Measurements from ENCODE around the gene OPRL1. TPM values are rescaled to one million over a fixed set of nuclear protein-coding genes. Genes with fewer than 3 reads are reported as not detected.

Gene OPRL1
- total RNA-seq, 4 donors from 2014 or later, result 0.15 to 0.88 (median 0.28) TPM

- intact Hi-C loops (cut with DNase I; ENCODE audit: low total_unique reads), result no loop called here
- DNase-seq (ENCODE audit: low spot score in 2 of 2), result no peak
- TF ChIP-seq POLR2A (IDR thresholded peaks at IDR 0.05) (no peak), CTCF (IDR thresholded peaks at IDR 0.05) (no peak)
- no peak overlapping the region for H3K4me3 ChIP-seq (ENCODE audit: low read depth, poor library complexity, severe bottlenecking)
- WGBS, 2 donors, result 48 to 53% methylated on average over 4 to 9 of the region's 10 CpGs
Observed at GRCh38 chr20:64090165-64090564, 10.3 kb downstream of the OPRL1 start.

GRCh38 chr20:64091340-64091739 is 11.5 kb downstream of the OPRL1 start:
- WGBS, 2 donors, result 81 to 86% methylated on average over 8 to 13 of the region's 19 CpGs
- no peak for DNase-seq (ENCODE audit: low spot score in 2 of 2)

GRCh38 chr20:64091770-64092169 is 11.9 kb downstream of the OPRL1 start:
- no peak for TF ChIP-seq CTCF (IDR thresholded peaks at IDR 0.05)
- TF ChIP-seq POLR2A (IDR thresholded peaks at IDR 0.05), result no peak
- no peak overlapping the region for H3K4me3 ChIP-seq (ENCODE audit: low read depth, poor library complexity, severe bottlenecking)
- WGBS, 2 donors, result 25 to 30% methylated on average over 10 to 16 of the region's 16 CpGs
- DNase-seq (ENCODE audit: low spot score in 2 of 2), result no peak
- intact Hi-C loops (cut with DNase I; ENCODE audit: low total_unique reads), result no loop called here

More at GRCh38 chr20:64091340-64091739, 11.5 kb downstream of the OPRL1 start:
- no peak for TF ChIP-seq POLR2A (IDR thresholded peaks at IDR 0.05)
- TF ChIP-seq CTCF (IDR thresholded peaks at IDR 0.05), result no peak
- intact Hi-C loops (cut with DNase I; ENCODE audit: low total_unique reads), result no loop called here
- no peak overlapping the region for H3K4me3 ChIP-seq (ENCODE audit: low read depth, poor library complexity, severe bottlenecking)

- TF ChIP-seq POLR2A (IDR thresholded peaks at IDR 0.05) (no peak), CTCF (IDR thresholded peaks at IDR 0.05) (no peak)
- intact Hi-C loops (cut with DNase I; ENCODE audit: low total_unique reads), result no loop called here
- 33 to 39% methylated on average over 21 to 26 of the region's 27 CpGs for WGBS, 2 donors
- H3K4me3 ChIP-seq (ENCODE audit: low read depth, poor library complexity, severe bottlenecking), result no peak overlapping the region
- no peak for DNase-seq (ENCODE audit: low spot score in 2 of 2)
Observed at GRCh38 chr20:64092258-64093012, 12.6 kb downstream of the OPRL1 start.

- intact Hi-C loops (cut with DNase I; ENCODE audit: low total_unique reads), result no loop called here
- H3K4me3 ChIP-seq (ENCODE audit: low read depth, poor library complexity, severe bottlenecking), result no peak overlapping the region
- TF ChIP-seq CTCF (IDR thresholded peaks at IDR 0.05), result no peak
- TF ChIP-seq POLR2A (IDR thresholded peaks at IDR 0.05), result no peak
- 50% methylated on average over 4 to 9 of the region's 9 CpGs for WGBS, 2 donors
- DNase-seq (ENCODE audit: low spot score in 2 of 2), result no peak
Observed at GRCh38 chr20:64093013-64093503, 13.2 kb downstream of the OPRL1 start.

All from lower leg skin (tissue), 4 donors.